ENCODE data around the gene NT5E. TPM values are rescaled to one million over a fixed set of nuclear protein-coding genes. Genes with fewer than 3 reads are reported as not detected.
"Not testable (repeated sequence)": the region's sequence is repeated elsewhere in the genome, so short reads cannot be mapped to it uniquely, and the experiment has no call there.

NT5E gene
- total and polyA plus RNA-seq, 2 experiments from 2014 or later = 0.18 to 1.5 TPM

DNA sequence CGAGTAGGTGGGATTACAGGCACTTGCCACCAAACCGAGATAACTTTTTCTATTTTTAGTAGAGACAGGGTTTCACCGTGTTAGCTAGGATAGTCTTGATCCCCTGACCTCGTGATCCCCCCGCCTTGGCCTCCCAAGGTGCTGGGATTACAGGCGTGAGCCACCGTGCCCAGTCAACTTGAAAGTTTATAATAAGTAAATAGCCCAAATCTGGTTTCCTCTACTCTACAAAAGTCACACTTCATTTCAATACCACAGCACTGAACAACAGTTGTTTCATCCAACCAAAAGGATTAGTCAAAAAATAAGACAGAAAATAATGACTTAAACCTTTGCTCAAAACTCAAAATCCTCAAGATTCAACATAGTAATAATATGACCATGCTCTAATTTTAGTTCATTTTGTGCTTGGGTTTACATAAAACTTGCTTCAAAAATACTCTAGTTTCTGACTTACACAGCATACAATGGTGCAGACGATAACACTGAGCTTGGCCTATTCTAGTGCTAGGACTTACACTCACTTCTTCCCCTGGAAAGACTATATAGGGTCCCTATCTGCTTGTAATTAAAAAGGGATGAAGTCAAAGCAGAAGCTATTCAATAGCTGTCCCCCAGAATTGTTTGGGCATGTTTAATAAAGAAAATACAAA, 56.7 kb downstream of the NT5E start (continued):
- TF ChIP-seq, protein P1, sequence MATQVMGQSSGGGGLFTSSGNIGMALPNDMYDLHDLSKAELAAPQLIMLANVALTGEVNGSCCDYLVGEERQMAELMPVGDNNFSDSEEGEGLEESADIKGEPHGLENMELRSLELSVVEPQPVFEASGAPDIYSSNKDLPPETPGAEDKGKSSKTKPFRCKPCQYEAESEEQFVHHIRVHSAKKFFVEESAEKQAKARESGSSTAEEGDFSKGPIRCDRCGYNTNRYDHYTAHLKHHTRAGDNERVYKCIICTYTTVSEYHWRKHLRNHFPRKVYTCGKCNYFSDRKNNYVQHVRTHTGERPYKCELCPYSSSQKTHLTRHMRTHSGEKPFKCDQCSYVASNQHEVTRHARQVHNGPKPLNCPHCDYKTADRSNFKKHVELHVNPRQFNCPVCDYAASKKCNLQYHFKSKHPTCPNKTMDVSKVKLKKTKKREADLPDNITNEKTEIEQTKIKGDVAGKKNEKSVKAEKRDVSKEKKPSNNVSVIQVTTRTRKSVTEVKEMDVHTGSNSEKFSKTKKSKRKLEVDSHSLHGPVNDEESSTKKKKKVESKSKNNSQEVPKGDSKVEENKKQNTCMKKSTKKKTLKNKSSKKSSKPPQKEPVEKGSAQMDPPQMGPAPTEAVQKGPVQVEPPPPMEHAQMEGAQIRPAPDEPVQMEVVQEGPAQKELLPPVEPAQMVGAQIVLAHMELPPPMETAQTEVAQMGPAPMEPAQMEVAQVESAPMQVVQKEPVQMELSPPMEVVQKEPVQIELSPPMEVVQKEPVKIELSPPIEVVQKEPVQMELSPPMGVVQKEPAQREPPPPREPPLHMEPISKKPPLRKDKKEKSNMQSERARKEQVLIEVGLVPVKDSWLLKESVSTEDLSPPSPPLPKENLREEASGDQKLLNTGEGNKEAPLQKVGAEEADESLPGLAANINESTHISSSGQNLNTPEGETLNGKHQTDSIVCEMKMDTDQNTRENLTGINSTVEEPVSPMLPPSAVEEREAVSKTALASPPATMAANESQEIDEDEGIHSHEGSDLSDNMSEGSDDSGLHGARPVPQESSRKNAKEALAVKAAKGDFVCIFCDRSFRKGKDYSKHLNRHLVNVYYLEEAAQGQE (IDR thresholded peaks at IDR 0.05; ENCODE audit: unreplicated experiment) = no peak
- TF ChIP-seq CREB1 (CRISPR knock-in tag; IDR thresholded peaks at IDR 0.05; ENCODE audit: low read depth) (no peak), JUNB (IDR thresholded peaks at IDR 0.05; ENCODE audit: unreplicated experiment) (no peak), EZH2 (IDR thresholded peaks at IDR 0.05; ENCODE audit: low read depth, unreplicated experiment) (no peak)
- TF ChIP-seq, protein P2, sequence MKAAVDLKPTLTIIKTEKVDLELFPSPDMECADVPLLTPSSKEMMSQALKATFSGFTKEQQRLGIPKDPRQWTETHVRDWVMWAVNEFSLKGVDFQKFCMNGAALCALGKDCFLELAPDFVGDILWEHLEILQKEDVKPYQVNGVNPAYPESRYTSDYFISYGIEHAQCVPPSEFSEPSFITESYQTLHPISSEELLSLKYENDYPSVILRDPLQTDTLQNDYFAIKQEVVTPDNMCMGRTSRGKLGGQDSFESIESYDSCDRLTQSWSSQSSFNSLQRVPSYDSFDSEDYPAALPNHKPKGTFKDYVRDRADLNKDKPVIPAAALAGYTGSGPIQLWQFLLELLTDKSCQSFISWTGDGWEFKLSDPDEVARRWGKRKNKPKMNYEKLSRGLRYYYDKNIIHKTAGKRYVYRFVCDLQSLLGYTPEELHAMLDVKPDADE (IDR thresholded peaks at IDR 0.05) = no peak

DNA sequence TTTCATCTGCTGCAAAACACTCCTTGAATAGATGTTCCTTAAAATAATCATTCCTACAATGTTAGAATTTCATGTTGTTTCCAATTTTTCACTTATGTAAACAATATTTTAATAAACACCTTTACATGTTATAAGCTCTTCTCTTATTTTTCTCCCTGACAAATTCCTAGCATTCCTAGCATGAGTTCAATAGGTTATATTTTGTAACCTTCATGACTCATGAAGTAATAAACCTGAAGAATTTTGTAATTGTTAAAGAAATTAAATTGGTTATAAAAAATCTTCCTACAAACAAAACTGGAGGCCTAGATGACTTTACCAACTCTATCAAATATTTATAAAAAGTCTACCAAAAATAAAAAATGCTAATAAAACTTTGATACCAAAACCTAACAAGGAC, 66.3 kb downstream of the NT5E start:
- no peak overlapping the region for H3K4me3 ChIP-seq
- Mint-ChIP-seq H3K27me3 (ENCODE audit: insufficient read depth, low read depth, poor library complexity) (no peaks in the 10 kb centered on the region), H3K36me3 (ENCODE audit: low read depth) (peaks cover 15% of the 10 kb centered on the region), H3K27ac (no peak overlapping the region), H3K4me3 (no peak overlapping the region), H3K9me3 (no peaks in the 10 kb centered on the region), H3K4me1 (no peaks in the 10 kb centered on the region)
- TF ChIP-seq POLR2AphosphoS5 (IDR thresholded peaks at IDR 0.05; ENCODE audit: low read depth) (no peak), EZH2 (IDR thresholded peaks at IDR 0.05; ENCODE audit: low read depth, unreplicated experiment) (no peak), NANOG (IDR thresholded peaks at IDR 0.05; ENCODE audit: borderline replicate concordance) (no peak)
- TF ChIP-seq, protein P3, sequence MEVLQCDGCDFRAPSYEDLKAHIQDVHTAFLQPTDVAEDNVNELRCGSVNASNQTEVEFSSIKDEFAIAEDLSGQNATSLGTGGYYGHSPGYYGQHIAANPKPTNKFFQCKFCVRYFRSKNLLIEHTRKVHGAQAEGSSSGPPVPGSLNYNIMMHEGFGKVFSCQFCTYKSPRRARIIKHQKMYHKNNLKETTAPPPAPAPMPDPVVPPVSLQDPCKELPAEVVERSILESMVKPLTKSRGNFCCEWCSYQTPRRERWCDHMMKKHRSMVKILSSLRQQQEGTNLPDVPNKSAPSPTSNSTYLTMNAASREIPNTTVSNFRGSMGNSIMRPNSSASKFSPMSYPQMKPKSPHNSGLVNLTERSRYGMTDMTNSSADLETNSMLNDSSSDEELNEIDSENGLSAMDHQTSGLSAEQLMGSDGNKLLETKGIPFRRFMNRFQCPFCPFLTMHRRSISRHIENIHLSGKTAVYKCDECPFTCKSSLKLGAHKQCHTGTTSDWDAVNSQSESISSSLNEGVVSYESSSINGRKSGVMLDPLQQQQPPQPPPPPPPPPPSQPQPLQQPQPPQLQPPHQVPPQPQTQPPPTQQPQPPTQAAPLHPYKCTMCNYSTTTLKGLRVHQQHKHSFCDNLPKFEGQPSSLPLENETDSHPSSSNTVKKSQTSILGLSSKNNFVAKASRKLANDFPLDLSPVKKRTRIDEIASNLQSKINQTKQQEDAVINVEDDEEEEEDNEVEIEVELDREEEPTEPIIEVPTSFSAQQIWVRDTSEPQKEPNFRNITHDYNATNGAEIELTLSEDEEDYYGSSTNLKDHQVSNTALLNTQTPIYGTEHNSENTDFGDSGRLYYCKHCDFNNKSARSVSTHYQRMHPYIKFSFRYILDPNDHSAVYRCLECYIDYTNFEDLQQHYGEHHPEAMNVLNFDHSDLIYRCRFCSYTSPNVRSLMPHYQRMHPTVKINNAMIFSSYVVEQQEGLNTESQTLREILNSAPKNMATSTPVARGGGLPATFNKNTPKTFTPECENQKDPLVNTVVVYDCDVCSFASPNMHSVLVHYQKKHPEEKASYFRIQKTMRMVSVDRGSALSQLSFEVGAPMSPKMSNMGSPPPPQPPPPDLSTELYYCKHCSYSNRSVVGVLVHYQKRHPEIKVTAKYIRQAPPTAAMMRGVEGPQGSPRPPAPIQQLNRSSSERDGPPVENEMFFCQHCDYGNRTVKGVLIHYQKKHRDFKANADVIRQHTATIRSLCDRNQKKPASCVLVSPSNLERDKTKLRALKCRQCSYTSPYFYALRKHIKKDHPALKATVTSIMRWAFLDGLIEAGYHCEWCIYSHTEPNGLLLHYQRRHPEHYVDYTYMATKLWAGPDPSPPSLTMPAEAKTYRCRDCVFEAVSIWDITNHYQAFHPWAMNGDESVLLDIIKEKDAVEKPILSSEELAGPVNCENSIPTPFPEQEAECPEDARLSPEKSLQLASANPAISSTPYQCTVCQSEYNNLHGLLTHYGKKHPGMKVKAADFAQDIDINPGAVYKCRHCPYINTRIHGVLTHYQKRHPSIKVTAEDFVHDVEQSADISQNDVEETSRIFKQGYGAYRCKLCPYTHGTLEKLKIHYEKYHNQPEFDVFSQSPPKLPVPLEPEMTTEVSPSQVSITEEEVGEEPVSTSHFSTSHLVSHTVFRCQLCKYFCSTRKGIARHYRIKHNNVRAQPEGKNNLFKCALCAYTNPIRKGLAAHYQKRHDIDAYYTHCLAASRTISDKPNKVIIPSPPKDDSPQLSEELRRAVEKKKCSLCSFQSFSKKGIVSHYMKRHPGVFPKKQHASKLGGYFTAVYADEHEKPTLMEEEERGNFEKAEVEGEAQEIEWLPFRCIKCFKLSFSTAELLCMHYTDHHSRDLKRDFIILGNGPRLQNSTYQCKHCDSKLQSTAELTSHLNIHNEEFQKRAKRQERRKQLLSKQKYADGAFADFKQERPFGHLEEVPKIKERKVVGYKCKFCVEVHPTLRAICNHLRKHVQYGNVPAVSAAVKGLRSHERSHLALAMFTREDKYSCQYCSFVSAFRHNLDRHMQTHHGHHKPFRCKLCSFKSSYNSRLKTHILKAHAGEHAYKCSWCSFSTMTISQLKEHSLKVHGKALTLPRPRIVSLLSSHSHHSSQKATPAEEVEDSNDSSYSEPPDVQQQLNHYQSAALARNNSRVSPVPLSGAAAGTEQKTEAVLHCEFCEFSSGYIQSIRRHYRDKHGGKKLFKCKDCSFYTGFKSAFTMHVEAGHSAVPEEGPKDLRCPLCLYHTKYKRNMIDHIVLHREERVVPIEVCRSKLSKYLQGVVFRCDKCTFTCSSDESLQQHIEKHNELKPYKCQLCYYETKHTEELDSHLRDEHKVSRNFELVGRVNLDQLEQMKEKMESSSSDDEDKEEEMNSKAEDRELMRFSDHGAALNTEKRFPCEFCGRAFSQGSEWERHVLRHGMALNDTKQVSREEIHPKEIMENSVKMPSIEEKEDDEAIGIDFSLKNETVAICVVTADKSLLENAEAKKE (CRISPR knock-in tag; IDR thresholded peaks at IDR 0.05) = no peak
- TF ChIP-seq, protein P2 (IDR thresholded peaks at IDR 0.05) = no peak
- H3K27me3 ChIP-seq (ENCODE audit: insufficient read depth) = no peaks in the 10 kb centered on the region
- H2AFZ ChIP-seq = no peak overlapping the region
- H3K4me1 ChIP-seq (ENCODE audit: insufficient read depth) = no peaks in the 10 kb centered on the region
- no peak overlapping the region for H3K4me2 ChIP-seq
- H3F3A ChIP-seq (replicated peaks; ENCODE audit: low read depth) = no peaks in the 10 kb centered on the region
- no peak for ATAC-seq
- H3K27ac ChIP-seq (ENCODE audit: low read depth) = no peak overlapping the region
- H3K9me2 ChIP-seq (ENCODE audit: insufficient read depth) = no peaks in the 10 kb centered on the region
- no peaks in the 10 kb centered on the region for H3K79me2 ChIP-seq (replicated peaks; ENCODE audit: insufficient read depth)
- DNase-seq (ENCODE audit: low spot score) = no peak
- no peaks in the 10 kb centered on the region for H4K20me1 ChIP-seq (replicated peaks; ENCODE audit: insufficient read depth)
- H3K36me3 ChIP-seq (ENCODE audit: insufficient read depth) = peaks cover 9% of the 10 kb centered on the region; the same call in 1 of the 2 replicates

DNA sequence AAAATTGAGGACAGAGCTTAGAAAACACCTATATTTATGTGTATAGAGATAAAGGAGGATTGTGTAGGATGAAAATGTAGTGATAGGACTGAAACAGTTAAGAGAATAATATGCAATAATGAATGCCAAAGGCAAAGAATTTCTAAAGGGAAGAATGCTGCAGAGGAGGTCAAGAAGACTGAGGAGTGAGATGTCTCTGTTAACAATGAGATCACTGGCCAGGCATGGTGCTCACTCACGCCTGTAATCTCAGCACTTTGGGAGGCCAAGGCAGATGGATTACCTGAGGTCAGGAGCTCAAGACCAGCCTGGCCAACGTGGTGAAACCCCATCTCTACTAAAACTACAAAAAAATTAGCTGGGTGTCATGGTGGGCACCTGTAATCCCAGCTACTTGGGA, 74.4 kb downstream of the NT5E start:
- H4K20me1 ChIP-seq (replicated peaks; ENCODE audit: insufficient read depth); ATAC-seq; H3K4me2 ChIP-seq; H3K36me3 Mint-ChIP-seq (ENCODE audit: low read depth); H3K4me1 Mint-ChIP-seq; H3K27me3 ChIP-seq (ENCODE audit: insufficient read depth); DNase-seq (ENCODE audit: low spot score); H3K4me3 ChIP-seq; H3K36me3 ChIP-seq (ENCODE audit: insufficient read depth); H3K27ac Mint-ChIP-seq; H2AFZ ChIP-seq; H3K79me2 ChIP-seq (replicated peaks; ENCODE audit: insufficient read depth); H3K9me2 ChIP-seq (ENCODE audit: insufficient read depth); H3F3A ChIP-seq (replicated peaks; ENCODE audit: low read depth); H3K27ac ChIP-seq (ENCODE audit: low read depth); H3K4me3 Mint-ChIP-seq; H3K27me3 Mint-ChIP-seq (ENCODE audit: insufficient read depth, low read depth, poor library complexity); H3K4me1 ChIP-seq (ENCODE audit: insufficient read depth); H3K9me3 Mint-ChIP-seq: not testable (repeated sequence)
